WTC11 (cell line): ENCODE data around the gene RPA3. TPM values are rescaled to one million over a fixed set of nuclear protein-coding genes. Genes with fewer than 3 reads are reported as not detected.

ENCODE experiments used
- ATAC-seq: fragments of 200-7000 bp; cut with Tn5 transposase; 2 replicates; pipeline ENCODE4 v1.10.0; 2021; ENCODE audit warnings: mild to moderate bottlenecking, moderate library complexity
- CTCF ChIA-PET: fragments of 300-600 bp; sonication (Branson Sonifier 250); formaldehyde crosslinking; loops from one replicate; lab custom pipeline; 2021; ENCODE audit warnings: antibody characterized with exemption; lab: Charles Lee
- POLR2A ChIA-PET: fragments of 350-600 bp; sonication (Branson Sonifier 250); formaldehyde crosslinking; loops from one replicate; lab custom pipeline; 2021; ENCODE audit warnings: antibody characterized with exemption; lab: Charles Lee
- DNase-seq: peaks from one replicate; pipeline ENCODE4 v3.0.0; 2021; ENCODE audit warnings: low spot score
- H3K27ac Mint-ChIP-seq: 2 replicates; pipeline ENCODE4 v1.8.0; 2021; ENCODE audit warnings: mixed read lengths
- H3K27me3 Mint-ChIP-seq: 2 replicates; pipeline ENCODE4 v1.8.0; 2021; ENCODE audit warnings: low read depth, mild to moderate bottlenecking, moderate library complexity, mixed read lengths
- H3K36me3 Mint-ChIP-seq: 2 replicates; pipeline ENCODE4 v1.8.0; 2021; ENCODE audit warnings: mixed read lengths
- H3K4me1 Mint-ChIP-seq: 2 replicates; pipeline ENCODE4 v1.8.0; 2022; ENCODE audit warnings: mixed read lengths
- H3K4me3 Mint-ChIP-seq: 2 replicates; pipeline ENCODE4 v1.8.0; 2021; ENCODE audit warnings: mild to moderate bottlenecking, moderate library complexity, mixed read lengths
- H3K9me3 Mint-ChIP-seq: 2 replicates; pipeline ENCODE4 v1.8.0; 2021; ENCODE audit warnings: mixed read lengths
- ATF6 ChIP-seq: sonication (generic); formaldehyde crosslinking; IDR thresholded peaks from 2 replicates; pipeline ENCODE4 v1.8.1; 2023; ENCODE audit warnings: mild to moderate bottlenecking, missing genetic modification reagents
- ELF4 ChIP-seq: sonication (generic); formaldehyde crosslinking; IDR thresholded peaks from 2 replicates; pipeline ENCODE4 v1.8.1; 2022; ENCODE audit warnings: low read depth, mild to moderate bottlenecking, moderate library complexity, missing genetic modification reagents
- EMX1 ChIP-seq: fragments of 250-450 bp; sonication (Bioruptor Pico); IDR thresholded peaks from 2 replicates; pipeline ENCODE4 v1.8.0; 2021; ENCODE audit warnings: mild to moderate bottlenecking
- GTF2I ChIP-seq: fragments of 250-450 bp; sonication (Bioruptor Pico); conservative IDR thresholded peaks from 2 replicates; pipeline ENCODE4 v1.4.0; 2021; ENCODE audit warnings: mild to moderate bottlenecking
- IRF2 ChIP-seq: sonication (generic); formaldehyde crosslinking; IDR thresholded peaks from 2 replicates; pipeline ENCODE4 v1.8.0; 2022; ENCODE audit warnings: low read depth, missing genetic modification reagents, borderline replicate concordance
- JUN ChIP-seq: sonication (generic); formaldehyde crosslinking; IDR thresholded peaks from 2 replicates; pipeline ENCODE4 v1.8.0; 2023; ENCODE audit warnings: mild to moderate bottlenecking, missing genetic modification reagents
- MLX ChIP-seq: sonication (generic); formaldehyde crosslinking; IDR thresholded peaks from 2 replicates; pipeline ENCODE4 v1.8.1; 2023; ENCODE audit warnings: mild to moderate bottlenecking, missing genetic modification reagents, moderate library complexity
- NR2C2 ChIP-seq: sonication (generic); formaldehyde crosslinking; IDR thresholded peaks from 2 replicates; pipeline ENCODE4 v1.8.0; 2022; ENCODE audit warnings: mild to moderate bottlenecking, missing genetic modification reagents
- OVOL2 ChIP-seq: fragments of 250-450 bp; sonication (Bioruptor Pico); IDR thresholded peaks from 2 replicates; pipeline ENCODE4 v1.9.0; 2021; ENCODE audit warnings: mild to moderate bottlenecking, borderline replicate concordance
- RELA ChIP-seq: sonication (generic); formaldehyde crosslinking; IDR thresholded peaks from 2 replicates; pipeline ENCODE4 v1.8.1; 2022; ENCODE audit warnings: missing genetic modification reagents, mild to moderate bottlenecking, borderline replicate concordance
- SMAD4 ChIP-seq: sonication (generic); formaldehyde crosslinking; IDR thresholded peaks from 2 replicates; pipeline ENCODE4 v1.8.0; 2022; ENCODE audit warnings: mild to moderate bottlenecking, missing genetic modification reagents
- TCF7 ChIP-seq: sonication (generic); formaldehyde crosslinking; IDR thresholded peaks from 2 replicates; pipeline ENCODE4 v1.8.0; 2022; ENCODE audit warnings: mild to moderate bottlenecking, low read depth, missing genetic modification reagents, moderate library complexity
- TEAD4 ChIP-seq: sonication (generic); formaldehyde crosslinking; IDR thresholded peaks from 2 replicates; pipeline ENCODE4 v1.8.0; 2022; ENCODE audit warnings: mild to moderate bottlenecking, missing genetic modification reagents
- total RNA-seq: library from RNA; stranded (reverse); gene quantifications from 3 replicates; pipeline ENCODE4 v1.2.3, GENCODE V29; 2021
- TF ChIP-seq, protein P1 (sequence below): sonication (generic); formaldehyde crosslinking; IDR thresholded peaks from 2 replicates; pipeline ENCODE4 v1.8.1; 2023; ENCODE audit warnings: mild to moderate bottlenecking, missing genetic modification reagents, moderate library complexity
- TF ChIP-seq, protein P2 (sequence below): sonication (generic); formaldehyde crosslinking; conservative IDR thresholded peaks from 2 replicates; pipeline ENCODE4 v1.8.1; 2022; ENCODE audit warnings: mild to moderate bottlenecking, missing genetic modification reagents
- TF ChIP-seq, protein P3 (sequence below): sonication (generic); formaldehyde crosslinking; IDR thresholded peaks from 2 replicates; pipeline ENCODE4 v1.8.0; 2023; ENCODE audit warnings: missing genetic modification reagents, mild to moderate bottlenecking, borderline replicate concordance
- TF ChIP-seq, protein P4 (sequence below): sonication (generic); formaldehyde crosslinking; IDR thresholded peaks from 2 replicates; pipeline ENCODE4 v1.8.0; 2022; ENCODE audit warnings: missing genetic modification reagents
- TF ChIP-seq, protein P5 (sequence below): sonication (generic); formaldehyde crosslinking; IDR thresholded peaks from 2 replicates; pipeline ENCODE4 v1.8.1; 2022; ENCODE audit warnings: mild to moderate bottlenecking, moderate library complexity, missing genetic modification reagents
- TF ChIP-seq, protein P6 (sequence below): fragments of 250-450 bp; sonication (Bioruptor Pico); IDR thresholded peaks from 2 replicates; pipeline ENCODE4 v1.9.0; 2021; ENCODE audit warnings: mild to moderate bottlenecking, borderline replicate concordance

Gene RPA3
- total RNA-seq, 1 experiment from 2014 or later = 97.8 TPM

DNA sequence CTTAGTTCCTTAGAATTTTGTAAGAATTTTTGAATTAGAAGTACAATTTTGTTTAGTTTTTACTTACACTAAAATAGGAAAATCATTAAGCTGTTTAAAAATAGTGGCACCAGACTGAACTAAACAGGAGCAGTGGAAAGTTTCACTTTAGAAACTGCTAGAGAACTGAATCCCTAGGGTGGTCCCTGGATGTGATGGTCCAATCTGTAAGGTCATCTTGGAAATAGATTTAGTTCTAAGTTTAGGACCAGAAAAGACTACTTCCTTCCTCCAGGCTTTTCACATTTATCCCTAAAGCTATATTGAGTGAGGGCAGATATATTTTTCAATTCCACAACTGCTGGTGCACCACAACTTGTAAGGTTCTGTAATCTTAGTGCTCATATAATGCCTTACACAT lies 19.0 kb downstream of the RPA3 start:
- H3K27ac Mint-ChIP-seq = no peak overlapping the region
- no peak for ATAC-seq
- H3K4me3 Mint-ChIP-seq = no peak overlapping the region
- peaks cover 7% of the 10 kb centered on the region for H3K4me1 Mint-ChIP-seq
- peaks cover 12% of the 10 kb centered on the region for H3K9me3 Mint-ChIP-seq
- peaks cover 4% of the 10 kb centered on the region; the same call in 1 of the 2 replicates for H3K36me3 Mint-ChIP-seq
- ChIA-PET CTCF (interaction anchor here (1.1 kb wide), 1 partner anchor 18 kb away, joined by 3 read pairs; no protein-coding TSS in a partner anchor), POLR2A (interaction anchor here (0.7 kb wide), 1 partner anchor 413 kb away, joined by 5 read pairs; no protein-coding TSS in a partner anchor)
- H3K27me3 Mint-ChIP-seq = no peaks in the 10 kb centered on the region
- DNase-seq = no peak
- TF ChIP-seq ATF6 (no peak), MLX (CRISPR knock-in tag) (no peak), IRF2 (CRISPR knock-in tag) (no peak), TEAD4 (CRISPR knock-in tag) (no peak), OVOL2 (CRISPR knock-in tag) (no peak), JUN (CRISPR knock-in tag) (no peak), SMAD4 (no peak), GTF2I (CRISPR knock-in tag) (no peak), TCF7 (CRISPR knock-in tag) (no peak), RELA (no peak), EMX1 (CRISPR knock-in tag) (no peak), NR2C2 (CRISPR knock-in tag) (no peak), ELF4 (CRISPR knock-in tag) (no peak)
- TF ChIP-seq, protein P1, sequence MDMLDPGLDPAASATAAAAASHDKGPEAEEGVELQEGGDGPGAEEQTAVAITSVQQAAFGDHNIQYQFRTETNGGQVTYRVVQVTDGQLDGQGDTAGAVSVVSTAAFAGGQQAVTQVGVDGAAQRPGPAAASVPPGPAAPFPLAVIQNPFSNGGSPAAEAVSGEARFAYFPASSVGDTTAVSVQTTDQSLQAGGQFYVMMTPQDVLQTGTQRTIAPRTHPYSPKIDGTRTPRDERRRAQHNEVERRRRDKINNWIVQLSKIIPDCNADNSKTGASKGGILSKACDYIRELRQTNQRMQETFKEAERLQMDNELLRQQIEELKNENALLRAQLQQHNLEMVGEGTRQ = no peak
- TF ChIP-seq, protein P2, sequence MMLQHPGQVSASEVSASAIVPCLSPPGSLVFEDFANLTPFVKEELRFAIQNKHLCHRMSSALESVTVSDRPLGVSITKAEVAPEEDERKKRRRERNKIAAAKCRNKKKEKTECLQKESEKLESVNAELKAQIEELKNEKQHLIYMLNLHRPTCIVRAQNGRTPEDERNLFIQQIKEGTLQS (CRISPR knock-in tag) = no peak
- TF ChIP-seq, protein P3, sequence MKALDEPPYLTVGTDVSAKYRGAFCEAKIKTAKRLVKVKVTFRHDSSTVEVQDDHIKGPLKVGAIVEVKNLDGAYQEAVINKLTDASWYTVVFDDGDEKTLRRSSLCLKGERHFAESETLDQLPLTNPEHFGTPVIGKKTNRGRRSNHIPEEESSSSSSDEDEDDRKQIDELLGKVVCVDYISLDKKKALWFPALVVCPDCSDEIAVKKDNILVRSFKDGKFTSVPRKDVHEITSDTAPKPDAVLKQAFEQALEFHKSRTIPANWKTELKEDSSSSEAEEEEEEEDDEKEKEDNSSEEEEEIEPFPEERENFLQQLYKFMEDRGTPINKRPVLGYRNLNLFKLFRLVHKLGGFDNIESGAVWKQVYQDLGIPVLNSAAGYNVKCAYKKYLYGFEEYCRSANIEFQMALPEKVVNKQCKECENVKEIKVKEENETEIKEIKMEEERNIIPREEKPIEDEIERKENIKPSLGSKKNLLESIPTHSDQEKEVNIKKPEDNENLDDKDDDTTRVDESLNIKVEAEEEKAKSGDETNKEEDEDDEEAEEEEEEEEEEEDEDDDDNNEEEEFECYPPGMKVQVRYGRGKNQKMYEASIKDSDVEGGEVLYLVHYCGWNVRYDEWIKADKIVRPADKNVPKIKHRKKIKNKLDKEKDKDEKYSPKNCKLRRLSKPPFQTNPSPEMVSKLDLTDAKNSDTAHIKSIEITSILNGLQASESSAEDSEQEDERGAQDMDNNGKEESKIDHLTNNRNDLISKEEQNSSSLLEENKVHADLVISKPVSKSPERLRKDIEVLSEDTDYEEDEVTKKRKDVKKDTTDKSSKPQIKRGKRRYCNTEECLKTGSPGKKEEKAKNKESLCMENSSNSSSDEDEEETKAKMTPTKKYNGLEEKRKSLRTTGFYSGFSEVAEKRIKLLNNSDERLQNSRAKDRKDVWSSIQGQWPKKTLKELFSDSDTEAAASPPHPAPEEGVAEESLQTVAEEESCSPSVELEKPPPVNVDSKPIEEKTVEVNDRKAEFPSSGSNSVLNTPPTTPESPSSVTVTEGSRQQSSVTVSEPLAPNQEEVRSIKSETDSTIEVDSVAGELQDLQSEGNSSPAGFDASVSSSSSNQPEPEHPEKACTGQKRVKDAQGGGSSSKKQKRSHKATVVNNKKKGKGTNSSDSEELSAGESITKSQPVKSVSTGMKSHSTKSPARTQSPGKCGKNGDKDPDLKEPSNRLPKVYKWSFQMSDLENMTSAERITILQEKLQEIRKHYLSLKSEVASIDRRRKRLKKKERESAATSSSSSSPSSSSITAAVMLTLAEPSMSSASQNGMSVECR (CRISPR knock-in tag) = no peak
- TF ChIP-seq, protein P4, sequence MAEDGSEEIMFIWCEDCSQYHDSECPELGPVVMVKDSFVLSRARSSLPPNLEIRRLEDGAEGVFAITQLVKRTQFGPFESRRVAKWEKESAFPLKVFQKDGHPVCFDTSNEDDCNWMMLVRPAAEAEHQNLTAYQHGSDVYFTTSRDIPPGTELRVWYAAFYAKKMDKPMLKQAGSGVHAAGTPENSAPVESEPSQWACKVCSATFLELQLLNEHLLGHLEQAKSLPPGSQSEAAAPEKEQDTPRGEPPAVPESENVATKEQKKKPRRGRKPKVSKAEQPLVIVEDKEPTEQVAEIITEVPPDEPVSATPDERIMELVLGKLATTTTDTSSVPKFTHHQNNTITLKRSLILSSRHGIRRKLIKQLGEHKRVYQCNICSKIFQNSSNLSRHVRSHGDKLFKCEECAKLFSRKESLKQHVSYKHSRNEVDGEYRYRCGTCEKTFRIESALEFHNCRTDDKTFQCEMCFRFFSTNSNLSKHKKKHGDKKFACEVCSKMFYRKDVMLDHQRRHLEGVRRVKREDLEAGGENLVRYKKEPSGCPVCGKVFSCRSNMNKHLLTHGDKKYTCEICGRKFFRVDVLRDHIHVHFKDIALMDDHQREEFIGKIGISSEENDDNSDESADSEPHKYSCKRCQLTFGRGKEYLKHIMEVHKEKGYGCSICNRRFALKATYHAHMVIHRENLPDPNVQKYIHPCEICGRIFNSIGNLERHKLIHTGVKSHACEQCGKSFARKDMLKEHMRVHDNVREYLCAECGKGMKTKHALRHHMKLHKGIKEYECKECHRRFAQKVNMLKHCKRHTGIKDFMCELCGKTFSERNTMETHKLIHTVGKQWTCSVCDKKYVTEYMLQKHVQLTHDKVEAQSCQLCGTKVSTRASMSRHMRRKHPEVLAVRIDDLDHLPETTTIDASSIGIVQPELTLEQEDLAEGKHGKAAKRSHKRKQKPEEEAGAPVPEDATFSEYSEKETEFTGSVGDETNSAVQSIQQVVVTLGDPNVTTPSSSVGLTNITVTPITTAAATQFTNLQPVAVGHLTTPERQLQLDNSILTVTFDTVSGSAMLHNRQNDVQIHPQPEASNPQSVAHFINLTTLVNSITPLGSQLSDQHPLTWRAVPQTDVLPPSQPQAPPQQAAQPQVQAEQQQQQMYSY (CRISPR knock-in tag) = no peak
- TF ChIP-seq, protein P5, sequence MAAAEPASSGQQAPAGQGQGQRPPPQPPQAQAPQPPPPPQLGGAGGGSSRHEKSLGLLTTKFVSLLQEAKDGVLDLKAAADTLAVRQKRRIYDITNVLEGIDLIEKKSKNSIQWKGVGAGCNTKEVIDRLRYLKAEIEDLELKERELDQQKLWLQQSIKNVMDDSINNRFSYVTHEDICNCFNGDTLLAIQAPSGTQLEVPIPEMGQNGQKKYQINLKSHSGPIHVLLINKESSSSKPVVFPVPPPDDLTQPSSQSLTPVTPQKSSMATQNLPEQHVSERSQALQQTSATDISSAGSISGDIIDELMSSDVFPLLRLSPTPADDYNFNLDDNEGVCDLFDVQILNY (CRISPR knock-in tag) = no peak
- TF ChIP-seq, protein P6, sequence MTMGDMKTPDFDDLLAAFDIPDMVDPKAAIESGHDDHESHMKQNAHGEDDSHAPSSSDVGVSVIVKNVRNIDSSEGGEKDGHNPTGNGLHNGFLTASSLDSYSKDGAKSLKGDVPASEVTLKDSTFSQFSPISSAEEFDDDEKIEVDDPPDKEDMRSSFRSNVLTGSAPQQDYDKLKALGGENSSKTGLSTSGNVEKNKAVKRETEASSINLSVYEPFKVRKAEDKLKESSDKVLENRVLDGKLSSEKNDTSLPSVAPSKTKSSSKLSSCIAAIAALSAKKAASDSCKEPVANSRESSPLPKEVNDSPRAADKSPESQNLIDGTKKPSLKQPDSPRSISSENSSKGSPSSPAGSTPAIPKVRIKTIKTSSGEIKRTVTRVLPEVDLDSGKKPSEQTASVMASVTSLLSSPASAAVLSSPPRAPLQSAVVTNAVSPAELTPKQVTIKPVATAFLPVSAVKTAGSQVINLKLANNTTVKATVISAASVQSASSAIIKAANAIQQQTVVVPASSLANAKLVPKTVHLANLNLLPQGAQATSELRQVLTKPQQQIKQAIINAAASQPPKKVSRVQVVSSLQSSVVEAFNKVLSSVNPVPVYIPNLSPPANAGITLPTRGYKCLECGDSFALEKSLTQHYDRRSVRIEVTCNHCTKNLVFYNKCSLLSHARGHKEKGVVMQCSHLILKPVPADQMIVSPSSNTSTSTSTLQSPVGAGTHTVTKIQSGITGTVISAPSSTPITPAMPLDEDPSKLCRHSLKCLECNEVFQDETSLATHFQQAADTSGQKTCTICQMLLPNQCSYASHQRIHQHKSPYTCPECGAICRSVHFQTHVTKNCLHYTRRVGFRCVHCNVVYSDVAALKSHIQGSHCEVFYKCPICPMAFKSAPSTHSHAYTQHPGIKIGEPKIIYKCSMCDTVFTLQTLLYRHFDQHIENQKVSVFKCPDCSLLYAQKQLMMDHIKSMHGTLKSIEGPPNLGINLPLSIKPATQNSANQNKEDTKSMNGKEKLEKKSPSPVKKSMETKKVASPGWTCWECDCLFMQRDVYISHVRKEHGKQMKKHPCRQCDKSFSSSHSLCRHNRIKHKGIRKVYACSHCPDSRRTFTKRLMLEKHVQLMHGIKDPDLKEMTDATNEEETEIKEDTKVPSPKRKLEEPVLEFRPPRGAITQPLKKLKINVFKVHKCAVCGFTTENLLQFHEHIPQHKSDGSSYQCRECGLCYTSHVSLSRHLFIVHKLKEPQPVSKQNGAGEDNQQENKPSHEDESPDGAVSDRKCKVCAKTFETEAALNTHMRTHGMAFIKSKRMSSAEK (CRISPR knock-in tag) = no peak
